Hepatocyte (in vitro differentiated cells): ENCODE results near the gene ECE1.

Experiments
- CTCF ChIP-seq: fragments of 200-600 bp; sonication (generic); IDR thresholded peaks from 2 replicates; pipeline ENCODE4 v1.5.1; 2016; ENCODE audit warnings: antibody characterized with exemption, mild to moderate bottlenecking; ENCODE audit not compliant: poor library complexity
- EZH2 ChIP-seq: fragments of 200-600 bp; sonication (generic); IDR thresholded peaks from 2 replicates; pipeline ENCODE4 v1.6.1; 2016; ENCODE audit warnings: antibody characterized with exemption, mild to moderate bottlenecking, borderline replicate concordance

DNA sequence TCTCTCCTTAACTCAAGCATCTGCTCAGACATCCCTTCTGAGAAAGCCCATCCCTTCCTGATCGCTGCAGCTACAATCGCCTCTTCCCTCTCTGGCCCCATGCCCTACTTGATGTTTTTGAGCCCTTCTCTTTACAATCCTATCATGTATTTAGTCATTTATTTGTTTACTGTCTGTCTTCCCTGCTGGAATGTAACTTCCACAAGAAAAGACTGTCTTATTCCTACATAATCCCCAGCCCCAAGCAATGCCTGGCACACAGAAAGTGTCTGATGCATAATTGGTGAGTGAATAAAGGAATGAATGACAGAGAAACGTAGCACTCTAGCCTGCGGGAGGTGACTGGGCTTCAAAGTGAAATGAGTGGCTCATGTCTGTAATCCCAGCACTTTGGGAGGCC lies 25.4 kb downstream of the ECE1 start:
- TF ChIP-seq CTCF (no peak), EZH2 (no peak)
